ENCODE data around the gene INTS11.

DNA sequence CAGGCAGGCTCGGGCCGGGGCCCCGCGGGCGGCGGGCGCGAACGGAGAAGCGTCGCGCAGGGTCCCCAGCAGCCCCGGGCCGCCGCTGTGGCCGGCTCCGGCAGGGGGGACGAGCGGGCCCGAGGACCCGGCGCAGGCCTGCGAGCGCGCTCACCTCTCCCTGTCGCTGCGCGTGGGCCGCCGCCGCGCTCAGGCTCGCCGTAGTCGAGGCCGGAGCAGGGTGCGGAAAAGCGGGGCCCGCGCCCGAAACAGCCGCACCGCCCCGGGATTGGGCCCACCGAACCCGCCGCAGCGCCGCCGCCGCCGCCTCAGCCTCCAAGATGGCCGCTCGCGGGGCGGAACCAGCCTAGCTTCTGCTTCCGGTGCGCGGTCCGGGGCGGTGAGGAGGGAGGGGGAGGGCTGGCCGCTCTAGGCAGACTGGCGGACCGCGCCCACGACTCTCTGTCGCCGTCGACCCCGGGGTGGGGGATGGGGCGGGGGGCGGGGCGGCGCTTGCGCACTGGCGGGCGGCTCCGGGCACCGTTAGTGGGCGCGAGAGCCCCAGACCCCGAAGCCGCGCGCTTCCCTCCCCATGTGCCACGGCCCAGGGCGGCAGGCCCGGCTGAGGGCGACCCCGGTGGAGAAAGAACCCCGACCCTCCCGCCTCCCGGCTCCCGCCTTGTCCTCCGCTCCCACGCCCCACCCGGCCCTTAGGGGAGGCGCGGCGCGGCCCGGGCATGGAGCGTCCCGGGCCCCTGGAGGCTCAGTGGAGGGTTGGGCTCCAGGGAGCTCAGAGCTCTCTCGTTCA, 50.8 kb downstream of the INTS11 start, which contains the start of gene UBE2J2:
- TF ChIP-seq EGR1 (IDR thresholded peaks at IDR 0.05): peak; percentile 66; the same call in 1 of the 2 replicates
- TF ChIP-seq EP300 (IDR thresholded peaks at IDR 0.05; ENCODE audit: borderline replicate concordance): peak; percentile 58; the same call in 1 of the 2 replicates
